OCI-LY7 (cell line): Measurements from ENCODE around the gene DBNL. TPM values are rescaled to one million over a fixed set of nuclear protein-coding genes. Genes with fewer than 3 reads are reported as not detected.

ENCODE experiments used
- BruUV-seq: library from RNA; stranded (reverse); fragments of 400-500 nt; replicated peaks from 2 replicates; lab custom pipeline; 2021; lab: Mats Ljungman, UMichigan
- CTCF ChIA-PET: fragments of 300-600 bp; sonication (Branson Sonifier 250); formaldehyde crosslinking; loops from one replicate; lab custom pipeline; 2022; ENCODE audit warnings: antibody characterized with exemption; ENCODE audit not compliant: unreplicated experiment; lab: Charles Lee
- POLR2A ChIA-PET: fragments of 300-600 bp; sonication (Branson Sonifier 250); formaldehyde crosslinking; loops from one replicate; lab custom pipeline; 2022; ENCODE audit warnings: antibody characterized with exemption; lab: Charles Lee
- DNase-seq: peaks from one replicate; pipeline ENCODE4 v3.0.0-alpha.2; 2015; ENCODE audit warnings: low spot score
- H2AFZ ChIP-seq: fragments of 200-600 bp; sonication (generic), shearing (Covaris generic); 2 replicates; pipeline ENCODE4 v1.6.1; 2014; ENCODE audit warnings: mild to moderate bottlenecking, antibody characterized with exemption, low read length, moderate library complexity
- H3K27ac ChIP-seq: fragments of 200-600 bp; sonication (generic); 2 replicates; pipeline ENCODE4 v1.5.1; 2014; ENCODE audit warnings: mixed run types, low read depth, mild to moderate bottlenecking, moderate library complexity, low read length, inconsistent platforms; ENCODE audit not compliant: poor library complexity, severe bottlenecking
- H3K36me3 ChIP-seq: fragments of 200-600 bp; sonication (generic); 2 replicates; pipeline ENCODE4 v1.6.1; 2014; ENCODE audit warnings: mild to moderate bottlenecking, antibody characterized with exemption, low read length, moderate library complexity, mixed read lengths; ENCODE audit not compliant: insufficient read depth
- H3K4me1 ChIP-seq: fragments of 200-600 bp; sonication (generic); 2 replicates; pipeline ENCODE4 v1.5.1; 2014; ENCODE audit warnings: mild to moderate bottlenecking, low read length; ENCODE audit not compliant: insufficient read depth, poor library complexity, severe bottlenecking
- H3K4me2 ChIP-seq: fragments of 200-600 bp; sonication (generic); 2 replicates; pipeline ENCODE4 v1.6.1; 2014; ENCODE audit warnings: mild to moderate bottlenecking, low read length
- H3K4me3 ChIP-seq: fragments of 200-600 bp; sonication (generic); 2 replicates; pipeline ENCODE4 v1.5.1; 2014; ENCODE audit warnings: mild to moderate bottlenecking, low read depth, low read length; ENCODE audit not compliant: poor library complexity, severe bottlenecking
- H3K79me2 ChIP-seq: fragments of 200-600 bp; sonication (generic); 2 replicates; pipeline ENCODE4 v1.6.1; 2016; ENCODE audit warnings: low read depth, mild to moderate bottlenecking, low read length, moderate library complexity, mixed read lengths; ENCODE audit not compliant: insufficient read depth
- H3K9me2 ChIP-seq: fragments of 200-600 bp; sonication (generic); 2 replicates; pipeline ENCODE4 v1.6.1; 2016; ENCODE audit warnings: mild to moderate bottlenecking, low read length, mixed read lengths; ENCODE audit not compliant: insufficient read depth
- H3K9me3 ChIP-seq: fragments of 200-600 bp; sonication (generic); 2 replicates; pipeline ENCODE4 v1.6.1; 2014; ENCODE audit warnings: mild to moderate bottlenecking, mixed run types, low read length, mixed read lengths
- H4K20me1 ChIP-seq: fragments of 200-600 bp; sonication (generic); 2 replicates; pipeline ENCODE4 v1.6.1; 2014; ENCODE audit warnings: mild to moderate bottlenecking, antibody characterized with exemption, low read length, moderate library complexity, mixed read lengths; ENCODE audit not compliant: insufficient read depth
- EZH2phosphoT487 ChIP-seq: fragments of 200-600 bp; sonication (generic); IDR thresholded peaks from 2 replicates; pipeline ENCODE4 v1.6.1; 2018; ENCODE audit warnings: low read depth, borderline replicate concordance, mild to moderate bottlenecking, mixed run types, antibody characterized with exemption, low read length, moderate library complexity, mixed read lengths
- intact Hi-C: fragments of 100-400 bp; cut with micrococcal nuclease; formaldehyde crosslinking; loops from one replicate; pipeline ENCODE4 v1.10.0; 2022; ENCODE audit not compliant: unreplicated experiment
- total RNA-seq, 2 experiments: library from RNA; depleted of rRNA in 1 of 2; stranded (reverse); fragments of >200 nt in 1 of 2; shearing (Covaris generic) in 1 of 2; gene quantifications; 2 replicates each; pipeline ENCODE4 v1.2.3, GENCODE V29; 2014 to 2022
- TF ChIP-seq, protein P1 (sequence below): fragments of 200-600 bp; sonication (generic); conservative IDR thresholded peaks from 2 replicates; pipeline ENCODE4 v1.5.1; 2014; ENCODE audit warnings: mild to moderate bottlenecking, antibody characterized with exemption, low read length, moderate library complexity, mixed read lengths

DBNL gene
- total RNA-seq, 2 experiments from 2014 or later, result 124 to 137 TPM

DNA sequence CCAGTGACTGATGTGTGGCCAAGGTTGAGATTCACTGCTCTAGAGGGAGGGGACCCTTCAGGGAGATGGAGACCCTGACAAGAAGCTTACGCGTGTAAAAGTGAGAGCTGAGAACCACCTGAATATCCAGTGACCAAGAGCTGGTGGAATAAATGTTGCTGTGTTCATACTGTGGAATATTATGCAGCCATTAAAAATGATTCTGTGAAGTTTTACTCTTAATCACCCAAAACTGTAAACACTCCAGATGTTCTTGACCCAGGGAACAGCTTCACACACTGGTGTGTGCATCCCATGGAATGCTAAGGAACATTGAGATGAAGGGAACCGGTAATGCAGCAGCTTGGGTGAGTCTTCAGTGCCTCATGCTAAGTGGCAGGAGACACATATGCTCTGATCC lies 42.1 kb downstream of the DBNL start:
- CTCF ChIA-PET, result no interaction called here

DNA sequence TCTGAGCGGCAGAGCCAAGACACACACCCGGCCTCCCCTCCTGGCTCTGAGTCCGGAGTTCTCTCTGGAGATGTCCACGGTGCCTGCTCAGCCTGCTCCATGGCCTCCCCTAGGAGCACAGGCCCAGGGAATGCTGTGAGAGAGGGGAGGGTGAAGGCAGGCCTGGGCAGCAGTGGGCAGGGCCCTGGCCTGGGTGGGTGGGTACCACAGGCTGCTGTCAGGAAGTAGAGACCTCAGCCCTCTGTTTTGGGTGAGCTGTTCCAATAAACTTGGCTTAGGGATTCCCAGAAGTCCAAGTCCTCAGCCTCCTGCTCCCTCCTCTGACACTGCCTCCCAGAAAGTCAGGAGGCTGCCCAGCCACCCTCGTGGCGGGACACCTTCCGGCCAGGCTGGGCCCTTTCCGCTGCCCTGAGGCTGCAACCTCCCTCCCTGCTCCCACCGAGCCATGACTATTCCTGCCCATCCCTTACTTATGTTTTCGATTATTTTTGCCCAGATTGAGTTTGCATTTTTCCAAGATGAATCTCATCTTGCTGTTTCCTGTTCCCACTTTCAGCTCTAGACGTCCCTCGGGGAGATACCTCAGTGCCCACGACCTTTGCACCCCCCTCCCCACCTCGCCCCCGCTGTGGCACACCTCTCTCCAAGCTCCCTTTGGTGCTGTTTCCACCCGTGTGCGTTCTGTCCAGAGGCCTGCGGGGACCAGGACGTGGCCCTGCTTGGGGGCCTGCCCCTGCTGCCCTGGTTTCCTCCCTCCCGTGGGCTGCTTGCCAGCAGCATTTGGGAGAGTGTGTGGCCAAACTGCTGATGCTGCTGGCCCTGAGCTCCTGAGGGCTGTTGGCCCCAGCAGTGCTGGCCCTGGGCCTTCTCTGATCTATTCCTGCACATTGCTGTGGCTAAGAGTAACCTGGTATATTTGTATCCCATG lies 43.7 kb downstream of the DBNL start:
- Histone ChIP-seq H3K4me2 (no peak overlapping the region), H3K27ac (no peak overlapping the region), H3K4me1 (peaks cover 60% of the 10 kb centered on the region), H3K36me3 (no peaks in the 10 kb centered on the region), H3K9me2 (no peaks in the 10 kb centered on the region), H3K4me3 (no peak overlapping the region), H2AFZ (no peak overlapping the region), H4K20me1 (no peaks in the 10 kb centered on the region), H3K9me3 (peaks cover under 1% of the 10 kb centered on the region; the same call in 1 of the 2 replicates), H3K79me2 (no peaks in the 10 kb centered on the region)
- intact Hi-C loops, result loop anchor here (10.0 kb wide), 1 partner anchor 73 kb away; no protein-coding TSS in a partner anchor
- POLR2A ChIA-PET, result interaction anchor here (0.6 to 2.8 kb wide), 5 partner anchors 9 to 26 kb away, joined by 3 to 11 read pairs (median 4); partner anchors contain the start of gene PGAM2
- DNase-seq, result no peak
- no peak for TF ChIP-seq EZH2phosphoT487
- TF ChIP-seq, protein P1, sequence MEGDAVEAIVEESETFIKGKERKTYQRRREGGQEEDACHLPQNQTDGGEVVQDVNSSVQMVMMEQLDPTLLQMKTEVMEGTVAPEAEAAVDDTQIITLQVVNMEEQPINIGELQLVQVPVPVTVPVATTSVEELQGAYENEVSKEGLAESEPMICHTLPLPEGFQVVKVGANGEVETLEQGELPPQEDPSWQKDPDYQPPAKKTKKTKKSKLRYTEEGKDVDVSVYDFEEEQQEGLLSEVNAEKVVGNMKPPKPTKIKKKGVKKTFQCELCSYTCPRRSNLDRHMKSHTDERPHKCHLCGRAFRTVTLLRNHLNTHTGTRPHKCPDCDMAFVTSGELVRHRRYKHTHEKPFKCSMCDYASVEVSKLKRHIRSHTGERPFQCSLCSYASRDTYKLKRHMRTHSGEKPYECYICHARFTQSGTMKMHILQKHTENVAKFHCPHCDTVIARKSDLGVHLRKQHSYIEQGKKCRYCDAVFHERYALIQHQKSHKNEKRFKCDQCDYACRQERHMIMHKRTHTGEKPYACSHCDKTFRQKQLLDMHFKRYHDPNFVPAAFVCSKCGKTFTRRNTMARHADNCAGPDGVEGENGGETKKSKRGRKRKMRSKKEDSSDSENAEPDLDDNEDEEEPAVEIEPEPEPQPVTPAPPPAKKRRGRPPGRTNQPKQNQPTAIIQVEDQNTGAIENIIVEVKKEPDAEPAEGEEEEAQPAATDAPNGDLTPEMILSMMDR, result no peak
- CTCF ChIA-PET, result no interaction called here
- no TSS peak for BruUV-seq

More for the DNA sequence above, 42.1 kb downstream of the DBNL start:
- Histone ChIP-seq H3K36me3 (no peaks in the 10 kb centered on the region), H3K4me1 (peaks cover 49% of the 10 kb centered on the region), H3K9me2 (no peaks in the 10 kb centered on the region), H3K4me3 (no peak overlapping the region), H3K27ac (no peak overlapping the region), H3K4me2 (no peak overlapping the region), H4K20me1 (no peaks in the 10 kb centered on the region), H2AFZ (no peak overlapping the region), H3K9me3 (no peaks in the 10 kb centered on the region), H3K79me2 (peaks cover 5% of the 10 kb centered on the region; the same call in 1 of the 2 replicates)
- no TSS peak for BruUV-seq
- no peak for TF ChIP-seq EZH2phosphoT487
- TF ChIP-seq, protein P1, result no peak
- DNase-seq, result no peak
- POLR2A ChIA-PET, result interaction anchor here (1.1 to 2.8 kb wide), 2 partner anchors 8 to 10 kb away, joined by 3 to 11 read pairs; no protein-coding TSS in a partner anchor
- intact Hi-C loops, result loop anchor here (10.0 kb wide), 1 partner anchor 72 kb away; no protein-coding TSS in a partner anchor
